HepG2 (cell line): ENCODE data around the gene CHST14. TPM values are rescaled to one million over a fixed set of nuclear protein-coding genes. Genes with fewer than 3 reads are reported as not detected.

Source experiments
- AHR ChIP-seq: IDR thresholded peaks from 2 replicates; pipeline ENCODE4 v1.6.1; 2018; ENCODE audit warnings: missing genetic modification reagents, missing compliant biosample characterization
- ARNTL ChIP-seq: sonication (generic); formaldehyde crosslinking; IDR thresholded peaks from 2 replicates; pipeline ENCODE4 v1.4.0; 2020; ENCODE audit warnings: mild to moderate bottlenecking, missing genetic modification reagents
- BORCS8-MEF2B ChIP-seq: sonication (generic); formaldehyde crosslinking; IDR thresholded peaks from 2 replicates; pipeline ENCODE4 v1.8.0; 2022; ENCODE audit warnings: mild to moderate bottlenecking, missing genetic modification reagents
- BRD4 ChIP-seq: sonication (generic); formaldehyde crosslinking; IDR thresholded peaks from 2 replicates; pipeline ENCODE4 v1.4.0; 2020; ENCODE audit warnings: missing genetic modification reagents
- DDIT3 ChIP-seq: sonication (generic); formaldehyde crosslinking; IDR thresholded peaks from 2 replicates; pipeline ENCODE4 v1.4.0; 2020; ENCODE audit warnings: mild to moderate bottlenecking, missing genetic modification reagents
- HOXA5 ChIP-seq: sonication (generic); formaldehyde crosslinking; IDR thresholded peaks from 2 replicates; pipeline ENCODE4 v1.4.0; 2020; ENCODE audit warnings: missing genetic modification reagents
- PLSCR1 ChIP-seq: sonication (generic); formaldehyde crosslinking; IDR thresholded peaks from 2 replicates; pipeline ENCODE4 v1.5.0; 2020; ENCODE audit warnings: missing genetic modification reagents, mild to moderate bottlenecking, borderline replicate concordance
- SNAPC4 ChIP-seq: sonication (generic); formaldehyde crosslinking; IDR thresholded peaks from 2 replicates; pipeline ENCODE4 v1.4.0; 2020; ENCODE audit warnings: mild to moderate bottlenecking, missing genetic modification reagents
- TGIF2 ChIP-seq: IDR thresholded peaks from 2 replicates; pipeline ENCODE4 v1.6.1; 2016; ENCODE audit warnings: control low read depth, missing compliant biosample characterization
- ZBTB44 ChIP-seq: sonication (generic); formaldehyde crosslinking; IDR thresholded peaks from 2 replicates; pipeline ENCODE4 v1.4.0; 2020; ENCODE audit warnings: missing genetic modification reagents
- ZFP62 ChIP-seq: sonication (generic); formaldehyde crosslinking; IDR thresholded peaks from 2 replicates; pipeline ENCODE4 v1.4.0; 2020; ENCODE audit warnings: missing genetic modification reagents
- ZHX1 ChIP-seq: sonication (generic); formaldehyde crosslinking; IDR thresholded peaks from 2 replicates; pipeline ENCODE4 v1.8.1; 2022; ENCODE audit warnings: low read depth, mild to moderate bottlenecking, missing genetic modification reagents
- ZNF33B ChIP-seq: sonication (generic); formaldehyde crosslinking; IDR thresholded peaks from 2 replicates; pipeline ENCODE4 v1.5.1; 2020; ENCODE audit warnings: mild to moderate bottlenecking, missing genetic modification reagents
- ZNF503 ChIP-seq: sonication (generic); formaldehyde crosslinking; IDR thresholded peaks from 2 replicates; pipeline ENCODE4 v1.4.0; 2020; ENCODE audit warnings: missing genetic modification reagents
- ZNF740 ChIP-seq: sonication (generic); formaldehyde crosslinking; IDR thresholded peaks from 2 replicates; pipeline ENCODE4 v1.4.0; 2020; ENCODE audit warnings: missing genetic modification reagents
- ZNF816 ChIP-seq: sonication (generic); formaldehyde crosslinking; IDR thresholded peaks from 2 replicates; pipeline ENCODE4 v1.8.0; 2022; ENCODE audit warnings: missing genetic modification reagents, mild to moderate bottlenecking, borderline replicate concordance
- polyA plus RNA-seq, 8 experiments: library from polyadenylated mRNA; depleted of rRNA in 3 of 8; stranded (reverse) in 7 of 8; unstranded in 1 of 8; fragments of >200 nt; fragmentation: Illumina TruSeq in 4 of 8; extraction: Trizol in 4 of 8; gene quantifications; 2 replicates each; pipeline versions ENCODE4 v1.2.1 to v1.2.3, GENCODE V29; 2011 to 2016; ENCODE audit warnings: low read depth in 4 of 8, missing spikeins in 1 of 8, mixed read lengths in 1 of 8; ENCODE audit not compliant: insufficient read depth in 1 of 8
- total RNA-seq, 5 experiments: library from RNA; depleted of rRNA; stranded (reverse); fragments of >200 nt; fragmentation: Illumina TruSeq; extraction: Trizol; gene quantifications; 2 replicates each; pipeline ENCODE4 v1.2.3, GENCODE V29; 2016; ENCODE audit warnings: low read depth in 1 of 5

The CHST14 gene
- total and polyA plus RNA-seq, 2 of the 13 experiments (the other 11 are each of a cell fraction or from before 2014, with no cell fraction given) = 8.9 to 12.4 TPM

- TF ChIP-seq BORCS8-MEF2B (no peak), ZBTB44 (CRISPR knock-in tag) (no peak), AHR (CRISPR knock-in tag) (no peak), ZHX1 (CRISPR knock-in tag) (0 out of 2 replicates have a peak, but pooled peaks have one; percentile 20), BRD4 (CRISPR knock-in tag) (no peak), ARNTL (CRISPR knock-in tag) (no peak), ZNF503 (CRISPR knock-in tag) (no peak), PLSCR1 (no peak), ZNF816 (CRISPR knock-in tag) (no peak), ZFP62 (CRISPR knock-in tag) (no peak), HOXA5 (CRISPR knock-in tag) (no peak), ZNF740 (no peak), ZNF33B (no peak), TGIF2 (CRISPR knock-in tag) (peak; percentile 75), SNAPC4 (CRISPR knock-in tag) (no peak), DDIT3 (no peak)
Measured at GRCh38 chr15:40470423-40471104, at the start of gene CHST14 (continued).
